ENCODE measurements around the gene ACTG2. TPM values are rescaled to one million over a fixed set of nuclear protein-coding genes. Genes with fewer than 3 reads are reported as not detected.

Gene ACTG2
- total RNA-seq, 4 donors from 2014 or later, result 2,261 to 5,929 (median 3,123) TPM

GRCh38 chr2:73965053-73965452 lies 72.2 kb downstream of the ACTG2 start:
- TF ChIP-seq POLR2A (IDR thresholded peaks at IDR 0.05) (no peak), POLR2AphosphoS5 (IDR thresholded peaks at IDR 0.05) (no peak), EP300 (IDR thresholded peaks at IDR 0.05) (no peak)
- TF ChIP-seq, protein P1, sequence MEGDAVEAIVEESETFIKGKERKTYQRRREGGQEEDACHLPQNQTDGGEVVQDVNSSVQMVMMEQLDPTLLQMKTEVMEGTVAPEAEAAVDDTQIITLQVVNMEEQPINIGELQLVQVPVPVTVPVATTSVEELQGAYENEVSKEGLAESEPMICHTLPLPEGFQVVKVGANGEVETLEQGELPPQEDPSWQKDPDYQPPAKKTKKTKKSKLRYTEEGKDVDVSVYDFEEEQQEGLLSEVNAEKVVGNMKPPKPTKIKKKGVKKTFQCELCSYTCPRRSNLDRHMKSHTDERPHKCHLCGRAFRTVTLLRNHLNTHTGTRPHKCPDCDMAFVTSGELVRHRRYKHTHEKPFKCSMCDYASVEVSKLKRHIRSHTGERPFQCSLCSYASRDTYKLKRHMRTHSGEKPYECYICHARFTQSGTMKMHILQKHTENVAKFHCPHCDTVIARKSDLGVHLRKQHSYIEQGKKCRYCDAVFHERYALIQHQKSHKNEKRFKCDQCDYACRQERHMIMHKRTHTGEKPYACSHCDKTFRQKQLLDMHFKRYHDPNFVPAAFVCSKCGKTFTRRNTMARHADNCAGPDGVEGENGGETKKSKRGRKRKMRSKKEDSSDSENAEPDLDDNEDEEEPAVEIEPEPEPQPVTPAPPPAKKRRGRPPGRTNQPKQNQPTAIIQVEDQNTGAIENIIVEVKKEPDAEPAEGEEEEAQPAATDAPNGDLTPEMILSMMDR (IDR thresholded peaks at IDR 0.05), result no peak
- WGBS, 2 donors (ENCODE audit: low coverage in 1 of 2), result 87 to 94% methylated on average over 3 of the region's 3 CpGs
- H3K27ac ChIP-seq, result no peak overlapping the region

DNA sequence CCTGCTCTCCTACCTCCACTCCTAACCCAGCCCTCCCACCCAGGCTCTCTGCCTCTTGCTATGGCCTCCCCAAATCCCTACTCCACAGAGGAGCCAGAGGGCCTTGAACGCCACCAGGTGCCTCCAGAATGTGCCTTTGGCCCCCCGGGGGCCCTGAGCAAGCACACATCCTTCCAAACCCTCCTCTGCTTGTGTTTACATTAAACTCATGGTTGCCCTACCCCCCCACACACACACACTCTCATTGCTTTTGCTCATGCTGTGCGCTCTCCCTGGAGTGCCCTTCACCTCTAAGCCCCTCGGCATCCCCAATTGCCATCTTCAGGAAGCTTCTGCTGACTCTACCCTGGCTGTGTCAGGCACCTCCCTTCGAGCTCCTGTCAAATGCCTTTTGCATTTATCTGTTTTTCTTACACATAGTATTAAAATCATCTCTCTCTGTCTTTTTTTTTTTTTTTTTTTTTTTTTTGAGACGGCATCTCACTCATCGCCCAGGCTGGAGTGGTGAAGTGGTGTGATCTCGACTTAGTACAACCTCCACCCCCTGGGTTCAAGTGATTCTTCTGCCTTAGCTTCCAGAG lies 75.6 kb downstream of the ACTG2 start:
- WGBS, 2 donors (ENCODE audit: low coverage in 1 of 2), result 83 to 89% methylated on average over 7 to 8 of the region's 8 CpGs
- TF ChIP-seq, protein P1 (IDR thresholded peaks at IDR 0.05), result no peak
- TF ChIP-seq POLR2AphosphoS5 (IDR thresholded peaks at IDR 0.05) (no peak), POLR2A (IDR thresholded peaks at IDR 0.05) (no peak), EP300 (IDR thresholded peaks at IDR 0.05) (no peak)
- H3K27me3 ChIP-seq, result no peaks in the 10 kb centered on the region
- H3K4me1 ChIP-seq, result peaks cover 0 to 21% (median 10%) of the 10 kb centered on the region in 3 donors
- ATAC-seq, result no peak
- no peak overlapping the region for H3K4me3 ChIP-seq
- H3K27ac ChIP-seq, result no peak overlapping the region
- no peaks in the 10 kb centered on the region for H3K36me3 ChIP-seq
- no peaks in the 10 kb centered on the region for H3K9me3 ChIP-seq

More at GRCh38 chr2:73965053-73965452, 72.2 kb downstream of the ACTG2 start:
- no peak for ATAC-seq
- Histone ChIP-seq H3K27me3 (no peaks in the 10 kb centered on the region), H3K9me3 (peaks cover 0 to 4% (median 0%) of the 10 kb centered on the region in 3 donors), H3K4me1 (peaks cover 0 to 2% (median 0%) of the 10 kb centered on the region in 3 donors), H3K36me3 (peaks cover 0 to 10% of the 10 kb centered on the region in 2 donors), H3K4me3 (no peak overlapping the region)

GRCh38 chr2:73969356-73969755 lies 76.5 kb downstream of the ACTG2 start:
- no peaks in the 10 kb centered on the region for H3K9me3 ChIP-seq
- no peak for ATAC-seq
- H3K27ac ChIP-seq, result no peak overlapping the region
- H3K4me1 ChIP-seq, result peaks cover 0 to 21% (median 10%) of the 10 kb centered on the region in 3 donors
- no peaks in the 10 kb centered on the region for H3K27me3 ChIP-seq
- 63 to 69% methylated on average over 2 of the region's 4 CpGs for WGBS, 2 donors (ENCODE audit: low coverage in 1 of 2)
- H3K4me3 ChIP-seq, result no peak overlapping the region
- TF ChIP-seq, protein P1 (IDR thresholded peaks at IDR 0.05), result no peak
- TF ChIP-seq EP300 (IDR thresholded peaks at IDR 0.05), result no peak
- TF ChIP-seq POLR2AphosphoS5 (IDR thresholded peaks at IDR 0.05), result no peak
- TF ChIP-seq POLR2A (IDR thresholded peaks at IDR 0.05), result no peak
- H3K36me3 ChIP-seq, result no peaks in the 10 kb centered on the region

Small RNA genes lying within 50 kb of the gene (small RNA-seq; reads per million reads assigned to genes)
- 0 reads per million in 4 donors for gene RNA5SP97

Other genes with a start within 250 kb of the ACTG2 start
- gene TPRKB, start 155.7 kb upstream of the ACTG2 start, total RNA-seq, result 10 to 100 TPM; 15.6 to 33.8 (median 26.3) TPM
- 10 to 100 TPM; 19.6 to 25.8 (median 25.1) TPM for gene DUSP11, start 112.9 kb upstream of the ACTG2 start, total RNA-seq
- gene C2orf78, start 108.8 kb upstream of the ACTG2 start, total RNA-seq, result not detected
- gene STAMBP, start 64.0 kb upstream of the ACTG2 start, total RNA-seq, result 10 to 100 TPM; 37.7 to 82.0 (median 44.1) TPM
- 10 to 100 TPM; 32.6 to 61.3 (median 38.6) TPM for gene DGUOK, start 33.9 kb downstream of the ACTG2 start, total RNA-seq
- 1 to 10 TPM; 3.3 to 8.9 (median 5.8) TPM for gene TET3, start 91.9 kb downstream of the ACTG2 start, total RNA-seq

Data from gastroesophageal sphincter (tissue), 4 donors.